ENCODE results near the gene SMDT1.
"Not testable (repeated sequence)": the region's sequence is repeated elsewhere in the genome, so short reads cannot be mapped to it uniquely, and the experiment has no call there.

SMDT1 gene

GRCh38 chr22:42127606-42128005, 48.1 kb downstream of the SMDT1 start:
- Histone ChIP-seq H3K27me3 (ENCODE audit: control insufficient read depth, insufficient read depth, low read length) (no peaks in the 10 kb centered on the region), H3K9ac (no peak overlapping the region), H3K79me2 (no peaks in the 10 kb centered on the region), H3K36me3 (ENCODE audit: control insufficient read depth, insufficient read depth, low read length) (no peaks in the 10 kb centered on the region), H2AFZ (no peak overlapping the region), H3K4me2 (ENCODE audit: low read length) (no peak overlapping the region), H3K4me3 (ENCODE audit: low read depth, low read length) (no peak overlapping the region), H3K27ac (no peak overlapping the region), H3K4me1 (no peaks in the 10 kb centered on the region), H3K9me3 (ENCODE audit: control insufficient read depth, low read length) (no peaks in the 10 kb centered on the region)
- TF ChIP-seq CTCF (IDR thresholded peaks at IDR 0.05): no peak

DNA sequence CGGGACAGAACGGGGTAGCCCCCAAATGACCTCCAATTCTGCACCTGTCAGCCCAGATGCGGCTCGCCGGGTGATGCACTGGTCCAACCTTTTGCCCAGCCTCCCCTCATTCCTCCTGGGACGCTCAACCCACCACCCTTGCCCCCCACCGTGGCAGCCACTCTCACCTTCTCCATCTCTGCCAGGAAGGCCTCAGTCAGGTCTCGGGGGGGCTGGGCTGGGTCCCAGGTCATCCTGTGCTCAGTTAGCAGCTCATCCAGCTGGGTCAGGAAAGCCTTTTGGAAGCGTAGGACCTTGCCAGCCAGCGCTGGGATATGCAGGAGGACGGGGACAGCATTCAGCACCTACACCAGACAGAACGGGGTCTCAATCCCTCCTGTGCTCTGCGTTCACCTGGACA, 48.5 kb downstream of the SMDT1 start:
- not testable (repeated sequence) for H3K36me3 ChIP-seq (ENCODE audit: control insufficient read depth, insufficient read depth, low read length); H3K9ac ChIP-seq; H3K4me1 ChIP-seq; H3K27me3 ChIP-seq (ENCODE audit: control insufficient read depth, insufficient read depth, low read length); H3K4me3 ChIP-seq (ENCODE audit: low read depth, low read length); H2AFZ ChIP-seq; H3K9me3 ChIP-seq (ENCODE audit: control insufficient read depth, low read length); H3K4me2 ChIP-seq (ENCODE audit: low read length); H3K79me2 ChIP-seq; H3K27ac ChIP-seq

GRCh38 chr22:42128776-42129694, 49.5 kb downstream of the SMDT1 start:
- H3K4me3 ChIP-seq (ENCODE audit: low read depth, low read length); H2AFZ ChIP-seq; H3K4me1 ChIP-seq; H3K9ac ChIP-seq; H3K27ac ChIP-seq; H3K79me2 ChIP-seq; H3K4me2 ChIP-seq (ENCODE audit: low read length); H3K9me3 ChIP-seq (ENCODE audit: control insufficient read depth, low read length); H3K27me3 ChIP-seq (ENCODE audit: control insufficient read depth, insufficient read depth, low read length); H3K36me3 ChIP-seq (ENCODE audit: control insufficient read depth, insufficient read depth, low read length): not testable (repeated sequence)

DNA sequence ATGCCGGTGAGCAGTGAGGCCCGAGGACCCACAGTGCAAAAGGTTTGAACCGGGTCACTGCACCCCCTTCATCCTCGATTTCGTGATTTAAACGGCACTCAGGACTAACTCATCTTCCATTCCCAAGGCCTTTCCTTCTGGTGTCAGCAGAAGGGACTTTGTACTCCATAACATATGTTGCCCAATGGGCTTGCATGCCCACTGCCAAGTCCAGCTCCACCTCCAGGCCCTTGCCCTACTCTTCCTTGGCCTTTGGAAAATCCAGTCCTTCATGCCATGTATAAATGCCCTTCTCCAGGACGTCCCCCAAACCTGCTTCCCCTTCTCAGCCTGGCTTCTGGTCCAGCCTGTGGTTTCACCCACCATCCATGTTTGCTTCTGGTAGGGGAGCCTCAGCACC, 50.7 kb downstream of the SMDT1 start:
- not testable (repeated sequence) for H3K27me3 ChIP-seq (ENCODE audit: control insufficient read depth, insufficient read depth, low read length); H3K79me2 ChIP-seq; H3K9me3 ChIP-seq (ENCODE audit: control insufficient read depth, low read length); H3K4me2 ChIP-seq (ENCODE audit: low read length); H3K36me3 ChIP-seq (ENCODE audit: control insufficient read depth, insufficient read depth, low read length); H3K4me1 ChIP-seq; H3K4me3 ChIP-seq (ENCODE audit: low read depth, low read length); H3K9ac ChIP-seq; H2AFZ ChIP-seq; H3K27ac ChIP-seq

DNA sequence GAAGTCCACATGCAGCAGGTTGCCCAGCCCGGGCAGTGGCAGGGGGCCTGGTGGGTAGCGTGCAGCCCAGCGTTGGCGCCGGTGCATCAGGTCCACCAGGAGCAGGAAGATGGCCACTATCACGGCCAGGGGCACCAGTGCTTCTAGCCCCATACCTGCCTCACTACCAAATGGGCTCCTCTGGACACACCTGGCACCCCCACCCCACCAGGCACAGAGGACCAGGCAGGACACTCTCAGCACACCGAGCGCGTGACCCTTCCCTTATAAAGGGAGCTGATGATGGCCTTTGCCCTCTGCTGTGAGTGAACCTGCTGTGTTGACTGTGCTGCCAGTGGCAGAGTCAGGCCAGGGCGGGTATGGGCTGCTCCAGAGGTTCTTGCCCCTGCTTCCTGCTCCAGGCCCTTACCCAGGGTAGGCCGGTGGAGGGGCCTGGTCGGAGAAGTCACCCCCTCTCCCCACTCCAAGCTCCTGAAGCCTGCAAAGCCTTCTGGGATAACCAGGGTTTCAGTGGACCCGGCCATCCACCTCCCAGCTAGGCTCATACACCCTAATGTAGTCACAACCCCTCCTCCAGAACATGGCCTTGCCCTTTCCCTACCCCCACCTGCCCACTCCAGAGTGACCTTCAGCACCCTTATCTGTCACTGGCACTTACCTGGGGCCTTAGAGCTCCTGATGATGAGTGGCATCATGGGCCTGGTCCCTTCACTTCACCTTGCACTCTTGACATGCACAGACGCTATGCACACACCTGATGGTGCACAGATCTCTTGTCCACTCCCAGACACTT, 51.3 kb downstream of the SMDT1 start, which contains the start of gene CYP2D6:
TSS of gene CYP2D6 (minus strand) at position 172 of the 793 bp plus-strand sequence. CDS start at position 153, 19 bp downstream.
- not testable (repeated sequence) for H3K27ac ChIP-seq; H3K4me2 ChIP-seq (ENCODE audit: low read length); H3K4me1 ChIP-seq; H3K9ac ChIP-seq; H3K27me3 ChIP-seq (ENCODE audit: control insufficient read depth, insufficient read depth, low read length); H2AFZ ChIP-seq; H3K36me3 ChIP-seq (ENCODE audit: control insufficient read depth, insufficient read depth, low read length); H3K4me3 ChIP-seq (ENCODE audit: low read depth, low read length); H3K79me2 ChIP-seq; H3K9me3 ChIP-seq (ENCODE audit: control insufficient read depth, low read length)

DNA sequence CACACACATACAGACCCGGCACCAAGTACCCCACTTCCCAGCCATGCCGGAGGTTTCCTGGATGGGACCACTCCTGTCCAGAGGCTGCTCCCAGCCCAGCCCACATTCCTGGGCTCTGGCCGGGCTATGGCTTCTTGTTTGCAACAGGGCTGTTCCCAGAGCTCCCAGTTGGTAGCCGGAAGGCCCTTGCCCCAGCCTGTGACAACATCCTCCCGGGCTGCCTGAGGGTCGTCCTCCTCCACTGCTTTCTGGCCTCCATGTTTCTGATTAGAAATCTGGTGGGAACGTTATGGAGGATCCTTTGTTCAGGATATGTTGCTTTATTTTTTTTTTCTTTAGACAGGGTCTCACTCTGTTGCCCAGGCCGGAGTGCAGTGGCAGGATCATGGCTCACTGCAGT, 52.1 kb downstream of the SMDT1 start:
- Histone ChIP-seq H3K9me3 (ENCODE audit: control insufficient read depth, low read length) (no peaks in the 10 kb centered on the region), H3K27me3 (ENCODE audit: control insufficient read depth, insufficient read depth, low read length) (no peaks in the 10 kb centered on the region), H2AFZ (no peak overlapping the region), H3K79me2 (no peaks in the 10 kb centered on the region), H3K27ac (no peak overlapping the region), H3K4me3 (ENCODE audit: low read depth, low read length) (no peak overlapping the region), H3K4me1 (no peaks in the 10 kb centered on the region), H3K36me3 (ENCODE audit: control insufficient read depth, insufficient read depth, low read length) (no peaks in the 10 kb centered on the region), H3K4me2 (ENCODE audit: low read length) (no peak overlapping the region), H3K9ac (no peak overlapping the region)
- no peak for TF ChIP-seq CTCF (IDR thresholded peaks at IDR 0.05)
